Prostate gland (tissue), 2 donors: ENCODE measurements around the gene MAGOHB.

Experiments used
- POLR2A ChIP-seq: fragments of 450-650 bp; IDR thresholded peaks from one replicate; pipeline ENCODE4 v1.6.1; 2016; ENCODE audit warnings: antibody characterized with exemption, mild to moderate bottlenecking
- TF ChIP-seq, protein P1 (sequence below), 4 experiments: fragments of 200-600 bp in 2 of 4; fragments of 450-650 bp in 2 of 4; sonication (generic) in 2 of 4; IDR thresholded peaks; 1 replicate in 3 of 4; 2 replicates in 1 of 4; pipeline ENCODE4 v1.5.1; 2016 to 2019; ENCODE audit warnings: antibody characterized with exemption in 4 of 4, mild to moderate bottlenecking in 2 of 4, moderate library complexity in 2 of 4

DNA sequence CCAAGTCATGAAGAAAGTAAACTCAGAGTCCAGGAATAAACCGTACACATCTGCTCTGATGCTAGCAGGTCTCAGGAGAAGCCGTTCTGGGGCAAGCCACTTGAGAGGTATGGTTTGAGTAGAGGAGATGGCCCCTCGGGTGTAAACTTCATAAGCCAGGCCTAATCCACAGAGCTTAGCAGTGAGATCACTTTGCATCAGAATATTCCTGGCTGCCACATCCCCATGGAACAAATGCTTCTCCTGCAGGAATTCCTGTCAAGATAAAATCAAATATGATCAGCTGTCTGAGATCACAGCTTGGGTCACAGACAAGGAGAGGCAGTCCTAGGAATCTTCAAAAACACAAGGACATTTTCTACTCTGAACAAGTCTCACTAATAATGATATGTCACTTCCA, 11.2 kb upstream of the MAGOHB start:
- TF ChIP-seq, protein P1, sequence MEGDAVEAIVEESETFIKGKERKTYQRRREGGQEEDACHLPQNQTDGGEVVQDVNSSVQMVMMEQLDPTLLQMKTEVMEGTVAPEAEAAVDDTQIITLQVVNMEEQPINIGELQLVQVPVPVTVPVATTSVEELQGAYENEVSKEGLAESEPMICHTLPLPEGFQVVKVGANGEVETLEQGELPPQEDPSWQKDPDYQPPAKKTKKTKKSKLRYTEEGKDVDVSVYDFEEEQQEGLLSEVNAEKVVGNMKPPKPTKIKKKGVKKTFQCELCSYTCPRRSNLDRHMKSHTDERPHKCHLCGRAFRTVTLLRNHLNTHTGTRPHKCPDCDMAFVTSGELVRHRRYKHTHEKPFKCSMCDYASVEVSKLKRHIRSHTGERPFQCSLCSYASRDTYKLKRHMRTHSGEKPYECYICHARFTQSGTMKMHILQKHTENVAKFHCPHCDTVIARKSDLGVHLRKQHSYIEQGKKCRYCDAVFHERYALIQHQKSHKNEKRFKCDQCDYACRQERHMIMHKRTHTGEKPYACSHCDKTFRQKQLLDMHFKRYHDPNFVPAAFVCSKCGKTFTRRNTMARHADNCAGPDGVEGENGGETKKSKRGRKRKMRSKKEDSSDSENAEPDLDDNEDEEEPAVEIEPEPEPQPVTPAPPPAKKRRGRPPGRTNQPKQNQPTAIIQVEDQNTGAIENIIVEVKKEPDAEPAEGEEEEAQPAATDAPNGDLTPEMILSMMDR (IDR thresholded peaks at IDR 0.05), result no peak
- no peak for TF ChIP-seq POLR2A
